Chondrocyte (in vitro differentiated cells): Measurements from ENCODE around the gene CDCA3. TPM values are rescaled to one million over a fixed set of nuclear protein-coding genes. Genes with fewer than 3 reads are reported as not detected.

Source experiments
- DNase-seq: peaks from one replicate; pipeline ENCODE4 v3.0.0; 2021; ENCODE audit warnings: mixed read lengths, low spot score
- H3K27ac Mint-ChIP-seq: one replicate; pipeline ENCODE4 v1.8.0; 2021; ENCODE audit warnings: mild to moderate bottlenecking, moderate library complexity, mixed read lengths; ENCODE audit not compliant: unreplicated experiment
- H3K27me3 Mint-ChIP-seq: 2 replicates; pipeline ENCODE4 v1.8.0; 2021; ENCODE audit warnings: low read depth, mixed read lengths
- H3K36me3 Mint-ChIP-seq: 2 replicates; pipeline ENCODE4 v1.8.0; 2021; ENCODE audit warnings: low read depth, mixed read lengths
- H3K4me1 Mint-ChIP-seq: 2 replicates; pipeline ENCODE4 v1.8.0; 2021; ENCODE audit warnings: low read depth, mild to moderate bottlenecking, mixed read lengths
- H3K4me3 Mint-ChIP-seq: one replicate; pipeline ENCODE4 v1.8.0; 2021; ENCODE audit warnings: mild to moderate bottlenecking, moderate library complexity, mixed read lengths; ENCODE audit not compliant: unreplicated experiment
- H3K9me3 Mint-ChIP-seq: 2 replicates; pipeline ENCODE4 v1.8.0; 2021; ENCODE audit warnings: low read depth, mixed read lengths
- total RNA-seq: library from RNA; stranded (reverse); gene quantifications from 3 replicates; pipeline ENCODE4 v1.2.1, GENCODE V29; 2021
- TF ChIP-seq, protein P1 (sequence below): fragments of 200-600 bp; sonication (generic); IDR thresholded peaks from 2 replicates; pipeline ENCODE4 v1.5.0; 2021; ENCODE audit warnings: antibody characterized with exemption, mild to moderate bottlenecking, moderate library complexity

Gene CDCA3
- total RNA-seq, 1 donor from 2014 or later: 5.6 TPM

DNA sequence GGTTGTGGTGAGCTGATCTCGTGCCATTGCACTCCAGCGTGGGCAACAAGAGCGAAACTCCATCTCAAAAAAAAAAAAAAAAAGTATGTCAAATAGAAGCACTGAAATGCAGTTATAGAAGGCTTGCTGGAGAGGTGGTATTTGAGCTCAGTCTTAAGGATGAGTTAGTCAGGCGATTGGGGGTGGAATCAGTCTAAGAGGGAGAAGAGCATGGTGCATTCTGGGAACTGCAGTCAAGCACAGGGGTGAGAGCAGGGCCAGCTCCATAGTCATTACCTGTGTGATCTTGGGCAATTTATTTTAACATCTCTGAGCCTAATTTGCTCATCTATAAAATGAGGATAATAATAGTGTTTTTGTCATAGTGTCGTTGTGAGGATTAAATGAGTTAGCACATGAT is 16.2 kb downstream of the CDCA3 start:
- no peaks in the 10 kb centered on the region for H3K27me3 Mint-ChIP-seq
- H3K27ac Mint-ChIP-seq: no peak overlapping the region
- peaks cover 13% of the 10 kb centered on the region for H3K4me1 Mint-ChIP-seq
- TF ChIP-seq, protein P1, sequence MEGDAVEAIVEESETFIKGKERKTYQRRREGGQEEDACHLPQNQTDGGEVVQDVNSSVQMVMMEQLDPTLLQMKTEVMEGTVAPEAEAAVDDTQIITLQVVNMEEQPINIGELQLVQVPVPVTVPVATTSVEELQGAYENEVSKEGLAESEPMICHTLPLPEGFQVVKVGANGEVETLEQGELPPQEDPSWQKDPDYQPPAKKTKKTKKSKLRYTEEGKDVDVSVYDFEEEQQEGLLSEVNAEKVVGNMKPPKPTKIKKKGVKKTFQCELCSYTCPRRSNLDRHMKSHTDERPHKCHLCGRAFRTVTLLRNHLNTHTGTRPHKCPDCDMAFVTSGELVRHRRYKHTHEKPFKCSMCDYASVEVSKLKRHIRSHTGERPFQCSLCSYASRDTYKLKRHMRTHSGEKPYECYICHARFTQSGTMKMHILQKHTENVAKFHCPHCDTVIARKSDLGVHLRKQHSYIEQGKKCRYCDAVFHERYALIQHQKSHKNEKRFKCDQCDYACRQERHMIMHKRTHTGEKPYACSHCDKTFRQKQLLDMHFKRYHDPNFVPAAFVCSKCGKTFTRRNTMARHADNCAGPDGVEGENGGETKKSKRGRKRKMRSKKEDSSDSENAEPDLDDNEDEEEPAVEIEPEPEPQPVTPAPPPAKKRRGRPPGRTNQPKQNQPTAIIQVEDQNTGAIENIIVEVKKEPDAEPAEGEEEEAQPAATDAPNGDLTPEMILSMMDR: no peak
- DNase-seq: no peak
- H3K9me3 Mint-ChIP-seq: no peaks in the 10 kb centered on the region
- peaks cover 36% of the 10 kb centered on the region for H3K36me3 Mint-ChIP-seq
- no peak overlapping the region for H3K4me3 Mint-ChIP-seq

DNA sequence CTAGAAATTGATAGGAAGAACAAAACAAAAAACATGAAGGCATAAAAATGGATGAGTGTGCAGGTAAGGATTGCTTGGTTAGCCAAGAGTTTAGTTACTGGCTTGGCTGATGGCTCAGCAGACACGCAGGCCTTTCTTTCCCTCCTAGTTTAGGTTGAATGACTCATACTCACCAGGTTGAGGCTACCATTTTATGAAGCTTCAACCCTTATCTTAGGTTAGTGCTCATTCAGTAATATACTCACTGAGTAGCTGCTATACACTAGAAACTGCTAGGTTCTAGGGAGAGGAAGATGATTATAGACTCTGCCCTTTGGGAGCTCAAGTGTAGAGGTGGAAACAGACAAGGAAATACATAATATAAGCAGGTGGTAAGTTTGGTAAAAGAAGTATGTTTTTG is 16.8 kb downstream of the CDCA3 start:
- no peaks in the 10 kb centered on the region for H3K27me3 Mint-ChIP-seq
- DNase-seq: no peak
- TF ChIP-seq, protein P1: no peak
- H3K4me1 Mint-ChIP-seq: peaks cover 17% of the 10 kb centered on the region
- H3K36me3 Mint-ChIP-seq: peaks cover 36% of the 10 kb centered on the region
- no peak overlapping the region for H3K4me3 Mint-ChIP-seq
- H3K9me3 Mint-ChIP-seq: no peaks in the 10 kb centered on the region
- H3K27ac Mint-ChIP-seq: no peak overlapping the region

GRCh38 chr12:6833189-6833890 is 17.7 kb downstream of the CDCA3 start:
- TF ChIP-seq, protein P1: no peak
- no peaks in the 10 kb centered on the region for H3K9me3 Mint-ChIP-seq
- H3K27me3 Mint-ChIP-seq: no peaks in the 10 kb centered on the region
- no peak overlapping the region for H3K4me3 Mint-ChIP-seq
- DNase-seq: no peak
- H3K4me1 Mint-ChIP-seq: peaks cover 17% of the 10 kb centered on the region
- H3K36me3 Mint-ChIP-seq: peaks cover 33% of the 10 kb centered on the region
- H3K27ac Mint-ChIP-seq: peak overlapping the region; percentile 49

DNA sequence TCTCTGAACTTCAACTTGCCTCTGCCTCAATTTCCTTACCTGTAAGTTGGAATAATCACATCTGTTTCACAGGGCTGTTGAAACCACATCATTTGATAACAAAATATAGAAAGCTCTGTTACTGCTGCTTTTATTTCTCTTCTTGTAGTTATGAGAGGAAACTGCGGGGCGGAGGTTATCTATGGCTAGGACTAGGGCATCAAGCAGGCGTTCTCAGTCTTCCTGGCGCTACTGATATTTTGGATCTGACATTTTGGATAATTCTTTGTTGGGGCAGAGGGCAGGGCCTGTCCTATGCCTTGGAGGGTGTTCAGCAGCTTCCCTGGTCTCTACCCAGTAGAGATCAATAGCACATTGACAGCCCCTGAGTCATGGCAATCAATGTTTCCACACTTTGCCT is 19.0 kb downstream of the CDCA3 start:
- H3K27ac Mint-ChIP-seq: no peak overlapping the region

DNA sequence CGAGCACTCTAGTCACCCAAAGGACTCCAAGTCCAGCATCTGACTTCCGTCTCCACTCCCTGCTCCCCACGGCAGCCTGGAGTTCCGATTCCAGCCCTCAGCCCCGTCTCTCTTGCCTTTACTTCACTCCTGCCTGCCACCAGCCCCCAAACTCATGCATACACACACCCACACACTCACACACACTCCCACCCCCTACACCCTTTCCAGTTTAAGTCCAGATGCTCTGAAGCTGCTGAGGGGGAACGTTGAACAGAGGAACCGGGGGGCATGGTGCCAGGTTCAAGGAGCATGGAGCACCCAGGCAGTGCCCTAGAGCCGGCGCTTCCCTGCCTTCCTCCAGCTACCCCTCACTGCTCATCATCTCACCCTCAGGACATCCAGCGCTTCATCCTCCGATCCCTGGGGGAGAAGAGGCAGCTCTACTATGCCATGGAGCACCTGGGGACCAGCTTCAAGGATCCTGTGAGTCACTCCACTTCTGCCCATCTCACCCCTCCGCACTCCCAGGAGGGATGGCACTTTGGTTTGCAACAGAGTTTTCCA is 19.6 kb downstream of the CDCA3 start:
- Mint-ChIP-seq H3K27ac (no peak overlapping the region), H3K36me3 (peaks cover 26% of the 10 kb centered on the region), H3K27me3 (no peaks in the 10 kb centered on the region), H3K4me1 (peaks cover 28% of the 10 kb centered on the region), H3K9me3 (no peaks in the 10 kb centered on the region), H3K4me3 (no peak overlapping the region)
- no peak for DNase-seq
- TF ChIP-seq, protein P1: no peak

More for the DNA sequence above, 19.0 kb downstream of the CDCA3 start:
- H3K4me3 Mint-ChIP-seq: no peak overlapping the region
- no peaks in the 10 kb centered on the region for H3K27me3 Mint-ChIP-seq
- DNase-seq: no peak
- H3K9me3 Mint-ChIP-seq: no peaks in the 10 kb centered on the region
- H3K36me3 Mint-ChIP-seq: peaks cover 28% of the 10 kb centered on the region
- H3K4me1 Mint-ChIP-seq: peaks cover 26% of the 10 kb centered on the region
- TF ChIP-seq, protein P1: no peak
